ENCODE data around the gene CLDN22. TPM values are rescaled to one million over a fixed set of nuclear protein-coding genes. Genes with fewer than 3 reads are reported as not detected.
"Not testable (repeated sequence)": the region's sequence is repeated elsewhere in the genome, so short reads cannot be mapped to it uniquely, and the experiment has no call there.

CLDN22 gene
- total RNA-seq, 1 donor from 2014 or later = 0.16 TPM

GRCh38 chr4:183347146-183347545 lies 27.1 kb upstream of the CLDN22 start:
- ATAC-seq = no peak

DNA sequence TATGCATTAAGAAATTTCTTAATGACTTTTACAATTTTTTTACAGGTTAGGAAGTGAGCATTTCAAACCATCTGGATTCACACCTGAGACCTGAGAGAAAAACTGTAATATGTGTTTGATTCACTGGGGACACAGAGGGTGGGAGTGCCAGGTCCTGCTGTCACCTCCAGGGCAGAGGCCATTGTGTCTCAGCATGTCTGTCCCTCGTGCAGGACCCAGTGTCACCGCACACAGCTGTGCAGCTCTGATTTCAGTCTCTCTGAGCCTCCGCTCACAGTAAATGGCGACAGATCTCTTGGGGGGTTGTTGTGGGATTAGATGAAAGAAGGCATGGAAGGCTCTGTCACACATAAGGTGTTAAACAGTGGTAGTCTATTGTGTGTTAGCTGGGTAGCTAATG lies 25.2 kb upstream of the CLDN22 start:
- no peak for ATAC-seq

- ATAC-seq = no peak
Measured at GRCh38 chr4:183344523-183345255, 24.6 kb upstream of the CLDN22 start.

DNA sequence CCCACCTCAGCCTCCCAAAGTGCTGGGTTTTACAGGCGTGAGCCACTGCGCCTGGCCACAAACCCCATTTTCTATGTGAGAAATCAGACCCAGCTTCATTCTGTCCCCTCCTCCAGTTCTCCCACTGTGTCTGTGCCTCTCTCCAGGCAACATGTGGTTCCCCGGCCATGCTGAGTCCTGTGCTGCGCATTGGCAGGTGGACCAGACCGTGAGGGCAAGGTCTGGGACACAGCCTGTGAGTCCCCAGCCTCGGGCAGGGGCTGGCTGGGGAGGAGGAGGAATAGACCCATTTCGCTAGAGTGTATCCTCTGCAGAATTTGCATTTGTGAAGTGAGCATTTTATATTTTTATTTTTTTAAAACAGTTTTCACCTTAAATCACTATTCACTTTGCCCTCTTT lies 23.7 kb upstream of the CLDN22 start:
- ATAC-seq = no peak

- ATAC-seq = peak; percentile 21
Measured at GRCh38 chr4:183342541-183343533, 22.8 kb upstream of the CLDN22 start.

GRCh38 chr4:183337833-183338232 lies 17.8 kb upstream of the CLDN22 start:
- no peak for ATAC-seq

- no peak for ATAC-seq
Measured at GRCh38 chr4:183337349-183337748, 17.3 kb upstream of the CLDN22 start.

GRCh38 chr4:183335369-183335940 lies 15.4 kb upstream of the CLDN22 start:
- ATAC-seq = peak; percentile 76

DNA sequence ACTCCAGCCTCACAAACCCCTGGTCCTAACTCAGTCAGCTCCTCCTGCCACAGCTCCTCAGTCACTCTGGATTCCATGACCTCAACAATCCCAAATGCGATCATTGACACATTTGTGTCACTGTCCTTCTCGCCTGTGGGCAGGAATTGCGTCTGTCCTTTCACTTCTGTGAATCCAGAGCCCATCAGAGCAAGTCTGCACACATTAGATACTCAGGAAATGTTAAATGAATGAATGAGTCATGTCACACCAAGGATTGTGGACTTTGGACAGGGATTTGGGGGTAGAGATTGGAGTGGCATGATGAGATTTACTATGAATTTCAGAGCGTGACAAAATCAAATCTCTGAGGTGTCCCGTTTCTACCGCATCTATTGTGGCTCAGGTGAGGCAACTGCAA lies 13.9 kb upstream of the CLDN22 start:
- peak; percentile 27 for ATAC-seq

DNA sequence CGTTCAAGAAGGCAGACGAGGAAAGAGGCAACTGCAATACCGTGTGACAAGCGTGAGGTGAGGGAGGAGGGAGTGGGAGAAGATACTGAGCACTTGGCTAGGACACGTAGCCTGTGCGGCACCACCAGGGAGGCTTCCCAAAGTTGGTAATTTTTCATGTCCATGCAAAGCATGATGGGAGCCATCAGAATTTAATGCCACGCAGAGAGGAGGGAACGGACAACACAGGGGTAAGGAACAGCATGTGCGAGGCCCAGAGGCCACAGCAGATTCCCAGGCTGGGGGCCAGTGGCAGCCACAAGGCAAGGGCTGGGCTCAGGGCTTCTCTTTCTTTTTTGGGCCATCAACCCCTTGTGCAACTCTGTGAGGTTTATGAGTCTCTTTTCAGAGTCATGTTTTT lies 13.1 kb upstream of the CLDN22 start:
- no peak for ATAC-seq

DNA sequence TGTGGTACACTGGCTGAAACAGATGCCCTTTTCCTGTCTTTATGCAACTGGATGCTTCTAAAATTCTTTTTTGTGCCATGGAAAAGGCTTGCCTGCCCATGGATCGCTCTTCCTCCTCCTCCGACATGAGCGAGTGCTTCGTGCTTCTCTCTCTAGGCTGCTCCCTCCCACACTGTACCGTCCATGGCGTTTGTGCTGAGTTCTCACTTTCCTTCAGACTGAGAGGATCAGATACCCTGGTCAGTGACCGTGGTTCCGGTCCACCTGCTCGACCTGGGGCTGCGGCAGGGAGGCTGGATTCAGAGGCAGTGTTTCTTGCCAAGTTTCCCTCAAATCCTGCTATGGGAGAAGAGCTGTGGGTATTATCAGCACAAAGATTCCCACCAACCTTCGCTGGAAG lies 12.4 kb upstream of the CLDN22 start:
- ATAC-seq = no peak

GRCh38 chr4:183330841-183331240 lies 10.8 kb upstream of the CLDN22 start:
- no peak for ATAC-seq

DNA sequence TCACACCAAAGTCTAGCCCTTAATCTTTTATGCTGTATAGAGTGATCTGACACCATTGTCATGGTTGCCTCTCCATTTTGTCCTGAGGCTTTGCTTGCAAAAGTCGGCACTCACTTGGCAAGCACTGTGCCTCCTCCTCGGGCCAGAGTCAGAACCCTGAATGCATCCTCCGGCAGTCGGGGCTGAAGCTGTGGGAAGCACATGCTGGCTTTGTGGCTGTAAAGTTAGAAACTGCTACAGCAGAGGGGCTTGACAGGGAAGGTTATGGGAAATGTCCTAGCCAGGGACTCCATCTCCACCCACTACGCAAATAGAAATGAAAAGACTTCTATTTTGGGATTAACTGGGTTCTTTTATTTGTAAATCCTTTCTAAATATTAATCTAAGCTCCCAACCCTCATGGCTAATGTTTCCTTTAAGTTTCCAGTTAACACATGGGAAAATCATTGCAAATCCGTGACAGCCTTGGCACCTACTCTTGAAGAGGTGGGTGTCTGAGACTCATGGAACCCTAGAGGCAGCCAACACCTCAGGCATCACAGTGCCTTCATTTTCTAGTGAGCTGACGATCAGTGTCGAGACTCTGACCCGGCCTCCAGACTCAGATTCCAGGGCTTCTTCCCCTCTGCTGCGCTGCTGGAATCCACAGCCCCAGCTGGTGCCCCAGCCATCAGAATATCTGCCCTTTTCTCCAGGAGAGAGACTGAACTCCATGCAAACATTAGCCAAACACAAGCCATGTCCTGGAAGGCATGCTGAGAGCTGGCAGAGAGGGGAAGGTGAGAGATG lies 10.1 kb upstream of the CLDN22 start:
- peak; percentile 60 for ATAC-seq

- ATAC-seq = no peak
Measured at GRCh38 chr4:183329244-183329643, 9.2 kb upstream of the CLDN22 start.

DNA sequence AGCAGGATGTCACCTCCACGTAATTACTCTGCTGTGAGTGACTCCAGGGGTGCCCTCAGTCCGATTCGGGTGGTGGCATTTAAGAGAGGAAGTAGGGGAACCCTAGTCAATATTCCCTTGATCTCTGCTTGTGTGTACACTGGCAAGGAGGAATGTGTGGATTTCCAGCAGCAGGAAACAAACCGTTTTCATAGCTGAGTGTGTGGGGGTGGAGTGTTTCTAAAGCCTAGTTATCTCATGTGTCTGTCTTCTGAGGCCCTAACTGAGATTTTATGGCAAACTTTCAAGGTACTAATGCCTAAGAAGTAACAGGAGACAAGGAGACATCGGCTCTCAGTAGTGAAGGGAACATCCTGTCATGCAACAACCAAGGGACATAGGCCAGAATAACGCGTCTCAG lies 8.8 kb upstream of the CLDN22 start:
- no peak for ATAC-seq

DNA sequence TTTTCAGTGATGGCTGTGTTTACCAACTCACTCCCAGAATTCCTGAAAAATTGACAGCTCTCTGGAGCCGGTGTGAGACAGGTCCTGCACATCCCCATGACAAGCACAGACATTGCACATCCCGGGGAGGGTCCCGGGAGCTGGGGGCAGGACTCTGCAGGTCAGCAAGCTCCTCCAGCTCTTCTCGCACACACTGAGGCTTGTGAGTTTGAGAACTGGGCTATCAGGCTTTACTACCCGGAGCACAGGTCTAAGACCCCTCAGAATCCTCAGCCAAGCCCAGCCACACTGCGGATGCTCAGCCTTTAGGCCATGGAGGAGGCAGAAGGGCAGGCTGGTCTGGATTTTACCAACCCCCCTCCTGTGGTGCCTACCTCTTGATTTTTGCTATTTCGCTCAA lies 7.8 kb upstream of the CLDN22 start:
- no peak for ATAC-seq

DNA sequence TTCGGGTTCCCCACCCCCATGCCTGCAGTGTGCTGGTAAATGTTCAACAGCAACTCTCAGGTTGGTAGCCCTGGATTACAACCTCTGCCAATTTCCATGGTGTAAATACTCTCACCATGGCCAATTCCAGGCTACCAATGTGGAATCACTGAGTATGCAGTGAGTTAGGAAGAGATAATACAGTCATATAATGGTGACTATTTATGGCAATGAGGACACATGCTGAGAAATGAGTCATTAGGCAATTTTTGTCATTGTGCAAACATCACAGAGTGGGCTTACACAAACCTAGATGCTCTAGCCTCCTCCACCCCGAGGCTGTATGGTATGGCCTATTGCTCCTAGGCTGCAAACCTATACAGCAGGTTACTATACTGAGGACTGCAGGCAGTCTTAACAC lies 6.8 kb upstream of the CLDN22 start:
- no peak for ATAC-seq

DNA sequence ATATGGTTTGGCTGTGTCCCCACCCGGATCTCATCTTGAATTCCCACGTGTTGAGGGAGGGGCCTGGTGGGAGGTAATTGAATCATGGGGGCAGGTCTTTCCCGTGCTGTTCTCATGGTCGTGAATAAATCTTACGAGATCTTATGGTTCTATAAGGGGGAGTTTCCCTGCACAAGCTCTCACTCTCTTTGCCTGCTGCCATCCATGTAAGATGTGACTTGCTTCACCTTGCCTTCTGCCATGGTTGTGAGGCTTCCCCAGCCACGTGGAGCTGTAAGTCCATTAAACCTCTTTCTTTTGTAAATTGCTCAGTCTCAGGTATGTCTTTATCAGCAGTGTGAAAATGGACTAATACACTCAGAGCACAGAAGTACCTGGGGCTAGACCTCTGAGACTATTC lies 6.3 kb upstream of the CLDN22 start:
- ATAC-seq = not testable (repeated sequence)

GRCh38 chr4:183324619-183325018 lies 4.5 kb upstream of the CLDN22 start:
- ATAC-seq = no peak

DNA sequence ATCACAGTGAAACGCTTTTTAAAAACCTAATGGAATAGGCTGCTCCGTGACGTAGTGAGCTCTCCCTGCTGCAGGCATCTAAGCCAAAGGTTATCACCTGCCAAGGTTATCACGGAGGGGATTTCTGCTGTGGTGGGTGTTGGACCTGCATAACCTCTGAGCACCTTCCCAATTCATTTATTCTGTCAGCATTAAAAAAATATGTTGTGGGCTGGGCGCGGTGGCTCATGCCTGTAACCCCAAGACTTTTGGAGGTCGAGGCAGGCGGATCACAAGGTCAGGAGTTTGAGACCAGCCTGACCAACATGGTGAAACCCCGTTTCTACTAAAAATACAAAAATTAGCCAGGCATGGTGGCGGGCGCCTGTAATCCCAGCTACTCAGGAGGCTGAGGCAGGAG lies 4.0 kb upstream of the CLDN22 start:
- ATAC-seq = not testable (repeated sequence)

DNA sequence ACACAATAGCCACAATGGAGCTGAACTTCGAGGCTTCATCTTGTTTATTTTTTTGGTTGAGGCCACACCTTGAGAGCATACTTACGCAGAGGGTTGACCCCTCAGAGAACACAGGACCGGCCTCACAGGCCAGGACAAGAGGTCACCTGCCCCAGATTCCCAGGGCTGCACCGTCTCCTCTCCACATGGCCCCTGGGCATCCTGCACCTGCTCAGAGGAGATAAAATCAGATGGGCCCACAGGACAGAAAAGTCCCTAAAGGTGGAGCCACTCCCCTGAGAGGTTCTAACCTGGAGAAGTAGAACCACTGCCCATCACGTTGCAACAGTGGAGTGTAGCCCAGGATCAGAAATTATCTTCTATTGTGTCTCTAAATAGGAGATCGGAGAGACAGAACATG lies 3.2 kb upstream of the CLDN22 start:
- ATAC-seq = no peak

- no peak for ATAC-seq
Measured at GRCh38 chr4:183322326-183322725, 2.2 kb upstream of the CLDN22 start, which contains the start of gene CLDN24. Gene CLDN24, minus strand, starts transcription at chr4:183322426. Its CDS starts 0 bp downstream, at chr4:183322426.

Measured in esophagus mucosa (tissue), 1 donor.